PC-3 (cell line): Measurements from ENCODE around the gene PTPN14. TPM values are rescaled to one million over a fixed set of nuclear protein-coding genes. Genes with fewer than 3 reads are reported as not detected.

Experiments used
- ATAC-seq: fragments of 200-7000 bp; cut with Tn5 transposase; 2 replicates; pipeline ENCODE4 v1.9.1; 2020; ENCODE audit warnings: mild to moderate bottlenecking, moderate library complexity
- BruUV-seq: library from RNA; stranded (reverse); fragments of 400-500 nt; replicated peaks from 2 replicates; lab custom pipeline; 2021; lab: Mats Ljungman, UMichigan
- CTCF ChIA-PET: fragments of 300-600 bp; sonication (Branson Sonifier 250); formaldehyde crosslinking; loops from one replicate; lab custom pipeline; 2022; ENCODE audit warnings: antibody characterized with exemption; lab: Charles Lee
- POLR2A ChIA-PET: fragments of 300-600 bp; sonication (Branson Sonifier 250); formaldehyde crosslinking; loops from one replicate; lab custom pipeline; 2022; ENCODE audit warnings: antibody characterized with exemption; ENCODE audit not compliant: unreplicated experiment; lab: Charles Lee
- DNase-seq: peaks from one replicate; pipeline ENCODE4 v3.0.0-alpha.2; 2015
- H2AFZ ChIP-seq: fragments of 300-600 bp; sonication (generic); 2 replicates; pipeline ENCODE4 v1.6.0; 2016; ENCODE audit warnings: antibody characterized with exemption, low read length
- H3F3A ChIP-seq: fragments of 300-600 bp; sonication (generic); one replicate; pipeline ENCODE4 v1.6.0; 2017; ENCODE audit warnings: antibody characterized with exemption, low read length, control low read depth, mild to moderate bottlenecking; ENCODE audit not compliant: unreplicated experiment
- H3K27ac ChIP-seq: fragments of 300-600 bp; sonication (generic); 2 replicates; pipeline ENCODE4 v1.5.1; 2016; ENCODE audit warnings: mild to moderate bottlenecking, low read length
- H3K27me3 ChIP-seq: fragments of 300-600 bp; sonication (generic); 2 replicates; pipeline ENCODE4 v1.6.1; 2016; ENCODE audit warnings: low read length, mixed read lengths
- H3K36me3 ChIP-seq: fragments of 300-600 bp; sonication (generic); 2 replicates; pipeline ENCODE4 v1.6.1; 2016; ENCODE audit warnings: low read depth, mixed run types, low read length, mixed read lengths
- H3K4me1 ChIP-seq: fragments of 300-600 bp; sonication (generic); 2 replicates; pipeline ENCODE4 v1.5.1; 2016; ENCODE audit warnings: low read length; ENCODE audit not compliant: insufficient read depth
- H3K4me2 ChIP-seq: fragments of 300-600 bp; sonication (generic); 2 replicates; pipeline ENCODE4 v1.6.0; 2016; ENCODE audit warnings: low read length
- H3K4me3 ChIP-seq: fragments of 300-600 bp; sonication (generic); 2 replicates; pipeline ENCODE4 v1.5.1; 2016; ENCODE audit warnings: mild to moderate bottlenecking, low read length, mixed read lengths
- H3K79me2 ChIP-seq: fragments of 300-600 bp; sonication (generic); 2 replicates; pipeline ENCODE4 v1.6.1; 2017; ENCODE audit warnings: low read length, mixed read lengths
- H3K9ac ChIP-seq: fragments of 300-600 bp; sonication (generic); 2 replicates; pipeline ENCODE4 v1.6.0; 2016; ENCODE audit warnings: mild to moderate bottlenecking, low read length
- H3K9me2 ChIP-seq: fragments of 300-600 bp; sonication (generic); replicated peaks from 2 replicates; pipeline ENCODE4 v1.6.1; 2016; ENCODE audit warnings: mixed run types, low read length, mixed read lengths
- H3K9me3 ChIP-seq: fragments of 300-600 bp; sonication (generic); 2 replicates; pipeline ENCODE4 v1.6.1; 2016; ENCODE audit warnings: low read length, mixed read lengths
- H4K20me1 ChIP-seq: fragments of 300-600 bp; sonication (generic); 2 replicates; pipeline ENCODE4 v1.6.1; 2016; ENCODE audit warnings: low read length, mixed read lengths
- EZH2 ChIP-seq: fragments of 300-600 bp; sonication (generic); IDR thresholded peaks from one replicate; pipeline ENCODE4 v1.6.1; 2017; ENCODE audit warnings: antibody characterized with exemption, mild to moderate bottlenecking, low read length; ENCODE audit not compliant: unreplicated experiment
- EZH2phosphoT487 ChIP-seq: fragments of 300-600 bp; sonication (generic); IDR thresholded peaks from 2 replicates; pipeline ENCODE4 v1.6.1; 2018; ENCODE audit warnings: mild to moderate bottlenecking, antibody characterized with exemption, low read length, borderline replicate concordance
- intact Hi-C: fragments of 100-400 bp; cut with micrococcal nuclease; formaldehyde crosslinking; loops from 2 replicates; pipeline ENCODE4 v1.9.0; 2023
- total RNA-seq: library from RNA; depleted of rRNA; stranded (reverse); fragments of >200 nt; gene quantifications from 2 replicates; pipeline ENCODE4 v1.2.3, GENCODE V29; 2014
- TF ChIP-seq, protein P1 (sequence below): fragments of 300-600 bp; sonication (generic); conservative IDR thresholded peaks from 2 replicates; pipeline ENCODE4 v1.5.1; 2017; ENCODE audit warnings: antibody characterized with exemption, low read depth, mild to moderate bottlenecking, low read length

PTPN14 gene
- total RNA-seq, 1 experiment from 2014 or later = 12.6 TPM

DNA sequence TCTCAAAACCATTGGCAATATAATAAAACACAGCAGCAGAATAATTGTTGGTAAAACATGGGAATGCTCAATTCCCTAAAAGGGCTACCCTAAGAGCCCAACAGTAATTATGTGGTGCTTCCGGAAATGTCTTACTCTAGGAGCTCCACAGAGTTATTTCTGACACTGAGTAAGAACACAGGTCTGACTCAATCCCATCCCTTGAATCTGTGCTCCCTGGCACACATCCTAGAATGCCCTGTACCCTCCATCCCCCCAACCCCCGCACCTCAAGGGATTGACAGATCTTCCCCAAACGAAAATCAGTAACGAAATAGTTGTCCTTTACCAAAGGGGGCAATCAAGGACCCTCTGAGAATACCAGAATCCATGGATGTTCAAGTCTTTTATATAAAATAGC is 198.6 kb downstream of the PTPN14 start:
- H3K4me1 ChIP-seq = no peaks in the 10 kb centered on the region
- no peak for TF ChIP-seq EZH2
- TF ChIP-seq EZH2phosphoT487 = no peak
- TF ChIP-seq, protein P1, sequence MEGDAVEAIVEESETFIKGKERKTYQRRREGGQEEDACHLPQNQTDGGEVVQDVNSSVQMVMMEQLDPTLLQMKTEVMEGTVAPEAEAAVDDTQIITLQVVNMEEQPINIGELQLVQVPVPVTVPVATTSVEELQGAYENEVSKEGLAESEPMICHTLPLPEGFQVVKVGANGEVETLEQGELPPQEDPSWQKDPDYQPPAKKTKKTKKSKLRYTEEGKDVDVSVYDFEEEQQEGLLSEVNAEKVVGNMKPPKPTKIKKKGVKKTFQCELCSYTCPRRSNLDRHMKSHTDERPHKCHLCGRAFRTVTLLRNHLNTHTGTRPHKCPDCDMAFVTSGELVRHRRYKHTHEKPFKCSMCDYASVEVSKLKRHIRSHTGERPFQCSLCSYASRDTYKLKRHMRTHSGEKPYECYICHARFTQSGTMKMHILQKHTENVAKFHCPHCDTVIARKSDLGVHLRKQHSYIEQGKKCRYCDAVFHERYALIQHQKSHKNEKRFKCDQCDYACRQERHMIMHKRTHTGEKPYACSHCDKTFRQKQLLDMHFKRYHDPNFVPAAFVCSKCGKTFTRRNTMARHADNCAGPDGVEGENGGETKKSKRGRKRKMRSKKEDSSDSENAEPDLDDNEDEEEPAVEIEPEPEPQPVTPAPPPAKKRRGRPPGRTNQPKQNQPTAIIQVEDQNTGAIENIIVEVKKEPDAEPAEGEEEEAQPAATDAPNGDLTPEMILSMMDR = no peak
- no peak overlapping the region for H2AFZ ChIP-seq
- DNase-seq (no peak), ATAC-seq (no peak)
- CTCF ChIA-PET = no interaction called here
- no peak overlapping the region for H3K4me2 ChIP-seq
- no peak overlapping the region for H3K9ac ChIP-seq
- intact Hi-C loops = no loop called here
- no peaks in the 10 kb centered on the region for H4K20me1 ChIP-seq
- no peak overlapping the region for H3K4me3 ChIP-seq
- H3K79me2 ChIP-seq = no peaks in the 10 kb centered on the region
- H3K9me3 ChIP-seq = no peaks in the 10 kb centered on the region
- H3K27ac ChIP-seq = no peak overlapping the region
- peaks cover 25% of the 10 kb centered on the region; the same call in 1 of the 2 replicates for H3K36me3 ChIP-seq
- no peaks in the 10 kb centered on the region for H3K9me2 ChIP-seq
- no TSS peak for BruUV-seq
- POLR2A ChIA-PET = no interaction called here
- H3K27me3 ChIP-seq = no peaks in the 10 kb centered on the region
- no peaks in the 10 kb centered on the region for H3F3A ChIP-seq

DNA sequence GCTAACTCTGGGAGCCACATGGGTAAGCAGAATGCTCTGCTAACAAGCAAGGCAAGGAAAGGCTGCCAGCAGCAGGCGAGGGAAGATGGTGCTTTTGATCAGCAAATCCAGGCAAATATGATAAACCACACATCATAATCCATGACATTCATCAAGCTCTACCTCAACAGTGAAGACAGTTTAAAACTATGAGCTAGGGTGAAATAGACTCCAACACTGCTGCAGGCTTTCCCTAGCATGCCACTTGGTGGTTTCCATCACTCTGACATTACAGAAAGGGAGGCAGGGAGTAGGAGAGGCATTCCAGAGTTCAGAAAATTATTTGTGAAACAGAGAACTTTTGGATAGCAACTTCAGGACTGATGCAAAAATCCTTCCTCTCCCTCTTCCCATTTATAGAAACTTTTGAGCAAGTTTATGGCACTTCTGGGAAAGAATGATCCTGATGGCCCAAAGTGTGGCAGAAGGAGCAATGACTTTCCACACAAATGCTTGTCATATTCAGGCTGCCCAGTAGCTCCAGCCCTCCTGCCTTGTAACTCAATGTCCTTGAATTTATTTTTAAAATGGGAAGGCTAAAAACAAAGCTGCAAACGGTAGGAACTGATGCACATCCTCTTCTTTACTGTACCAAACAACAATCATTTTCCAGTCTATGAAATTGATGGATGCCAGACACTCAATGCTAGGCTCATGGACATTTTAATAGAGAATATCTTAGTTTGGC is 199.7 kb downstream of the PTPN14 start:
- Histone ChIP-seq H3F3A (no peaks in the 10 kb centered on the region), H3K4me1 (no peaks in the 10 kb centered on the region), H3K4me3 (no peak overlapping the region), H3K27ac (no peak overlapping the region), H3K36me3 (peaks cover 30% of the 10 kb centered on the region), H3K9me3 (no peaks in the 10 kb centered on the region), H4K20me1 (no peaks in the 10 kb centered on the region), H3K9me2 (no peaks in the 10 kb centered on the region), H3K9ac (no peak overlapping the region), H2AFZ (no peak overlapping the region), H3K79me2 (no peaks in the 10 kb centered on the region), H3K27me3 (no peaks in the 10 kb centered on the region), H3K4me2 (no peak overlapping the region)
- intact Hi-C loops = no loop called here
- no TSS peak for BruUV-seq
- POLR2A ChIA-PET = interaction anchor here (0.6 kb wide), 1 partner anchor 276 kb away, joined by 5 read pairs; no protein-coding TSS in a partner anchor
- CTCF ChIA-PET = no interaction called here
- DNase-seq (no peak), ATAC-seq (no peak)
- TF ChIP-seq EZH2phosphoT487 (no peak), EZH2 (no peak)
- TF ChIP-seq, protein P1 = no peak

DNA sequence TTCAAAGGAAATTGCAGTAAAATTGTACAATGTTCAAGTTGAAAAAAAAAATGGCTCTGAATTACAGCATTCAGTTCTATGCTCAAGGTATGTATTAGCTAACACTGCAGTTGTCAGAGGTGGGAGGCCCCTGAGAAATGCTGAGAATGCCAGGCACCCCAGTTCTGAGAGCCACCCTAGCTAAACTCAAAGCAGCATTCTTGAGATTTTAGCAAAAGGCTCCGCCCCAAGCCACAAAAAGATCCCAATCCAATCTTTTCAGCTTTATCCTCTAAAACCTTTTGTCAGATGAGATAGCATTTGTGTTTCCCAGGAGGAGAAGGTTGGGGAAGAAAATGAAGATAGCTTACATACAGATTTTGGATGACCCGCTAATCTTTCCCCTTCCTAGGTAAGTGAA is 201.6 kb downstream of the PTPN14 start:
- Histone ChIP-seq H3K4me3 (no peak overlapping the region), H3K9ac (no peak overlapping the region), H3K9me2 (no peaks in the 10 kb centered on the region), H3K79me2 (no peaks in the 10 kb centered on the region), H3K4me2 (no peak overlapping the region), H2AFZ (no peak overlapping the region), H3K4me1 (no peaks in the 10 kb centered on the region), H3K27me3 (no peaks in the 10 kb centered on the region), H4K20me1 (no peaks in the 10 kb centered on the region), H3K36me3 (peaks cover 29% of the 10 kb centered on the region), H3F3A (no peaks in the 10 kb centered on the region), H3K27ac (no peak overlapping the region), H3K9me3 (no peaks in the 10 kb centered on the region)
- CTCF ChIA-PET = interaction anchor here (0.7 kb wide), 2 partner anchors 200 to 799 kb away, joined by 3 to 4 read pairs; no protein-coding TSS in a partner anchor
- POLR2A ChIA-PET = interaction anchor here (0.6 kb wide), 1 partner anchor 21 kb away, joined by 8 read pairs; no protein-coding TSS in a partner anchor
- DNase-seq (no peak), ATAC-seq (no peak)
- intact Hi-C loops = no loop called here
- TF ChIP-seq, protein P1 = no peak
- TF ChIP-seq EZH2phosphoT487 (no peak), EZH2 (no peak)
- no TSS peak for BruUV-seq
